HG03135 (cell line): ENCODE results near the gene TMPRSS11B.
"Not testable (repeated sequence)": the region's sequence is repeated elsewhere in the genome, so short reads cannot be mapped to it uniquely, and the experiment has no call there.

Source experiments
- ATAC-seq: cut with Tn5 transposase; IDR thresholded peaks from one replicate; pipeline ENCODE4 v1.9.1; 2021; ENCODE audit warnings: mild to moderate bottlenecking, moderate library complexity; ENCODE audit not compliant: unreplicated experiment

Gene TMPRSS11B

GRCh38 chr4:68240620-68241019, 4.9 kb downstream of the TMPRSS11B start:
- ATAC-seq: no peak

DNA sequence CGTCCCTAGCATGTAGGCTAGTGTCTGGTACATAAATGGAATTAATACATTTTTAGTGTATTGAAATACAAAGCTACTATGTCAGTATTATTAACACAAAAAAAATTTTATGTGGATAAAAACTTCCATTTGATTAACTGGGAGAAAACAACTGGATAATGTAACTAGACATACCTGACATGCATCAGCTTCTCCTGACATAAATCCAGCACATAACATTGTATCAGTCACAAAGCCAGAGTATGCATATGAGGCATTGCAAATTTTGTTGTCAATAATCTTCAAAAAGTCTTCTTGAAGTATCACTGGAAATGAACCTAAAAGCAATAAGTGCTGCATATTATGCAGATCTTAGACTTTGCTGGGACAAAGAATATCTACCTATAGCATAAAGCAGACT, 16.9 kb downstream of the TMPRSS11B start:
- ATAC-seq: no peak

GRCh38 chr4:68218044-68218443, 27.4 kb downstream of the TMPRSS11B start:
- no peak for ATAC-seq

GRCh38 chr4:68216501-68216900, 29.0 kb downstream of the TMPRSS11B start:
- no peak for ATAC-seq

DNA sequence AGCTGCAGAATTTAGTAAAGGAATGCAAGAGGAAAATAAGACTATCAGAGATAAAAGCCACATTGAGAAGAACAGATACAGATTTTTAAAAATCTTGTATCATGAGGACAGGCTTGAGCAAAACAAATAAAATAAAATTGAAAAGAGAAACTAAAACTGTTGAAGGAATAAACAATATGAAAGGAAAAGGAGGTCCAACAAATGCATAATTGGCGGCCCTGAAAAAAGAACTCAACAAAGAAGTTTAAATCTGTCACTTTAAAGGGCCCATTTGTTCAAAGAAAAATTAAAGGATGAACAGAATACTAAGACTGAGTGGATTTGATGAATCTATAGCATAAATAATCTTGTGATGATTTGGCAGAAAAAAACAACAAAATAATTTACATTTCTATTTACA, 36.5 kb downstream of the TMPRSS11B start:
- no peak for ATAC-seq

- ATAC-seq: not testable (repeated sequence)
These were observed 51.2 kb downstream of the TMPRSS11B start for GRCh38 chr4:68194305-68194704.

DNA sequence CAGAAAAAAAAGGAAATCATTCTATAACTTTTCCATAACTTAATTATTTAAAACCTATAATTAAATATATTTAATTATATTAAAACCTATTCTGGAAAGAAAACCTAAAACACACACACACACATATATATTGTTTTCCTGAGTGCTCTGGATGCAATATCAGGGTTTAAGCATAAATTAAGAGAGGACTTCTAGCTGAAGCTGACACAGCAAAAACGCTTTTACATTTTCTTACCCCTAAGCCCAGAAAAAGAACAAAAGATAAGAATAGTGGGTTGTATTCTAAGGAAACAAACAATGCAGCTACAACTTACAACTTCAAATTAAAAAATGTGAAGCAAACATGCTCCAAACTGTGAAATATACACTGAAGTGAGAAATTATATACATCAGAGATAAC, 52.3 kb downstream of the TMPRSS11B start:
- no peak for ATAC-seq

DNA sequence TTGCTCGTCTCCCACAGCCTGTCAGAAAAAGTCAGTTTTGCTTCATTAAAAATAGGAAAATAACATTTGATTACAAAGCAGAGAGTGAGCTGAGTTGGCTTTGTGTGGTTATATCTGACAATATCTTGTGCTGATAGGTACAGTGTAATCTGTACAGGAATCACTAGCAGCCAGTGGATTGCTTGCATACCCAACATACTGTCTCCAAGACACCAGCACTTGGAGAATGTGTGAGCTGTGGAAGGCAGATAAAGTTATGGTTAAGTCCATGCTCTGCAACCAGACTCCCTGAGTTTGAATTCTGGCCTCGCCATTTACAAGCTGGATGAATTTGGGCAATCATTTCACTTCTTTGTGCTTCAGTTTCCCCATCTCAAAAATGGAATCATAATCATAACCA, 58.3 kb downstream of the TMPRSS11B start:
- no peak for ATAC-seq

- ATAC-seq: no peak
These were observed 60.6 kb downstream of the TMPRSS11B start for GRCh38 chr4:68184923-68185322.

- no peak for ATAC-seq
These were observed 62.1 kb downstream of the TMPRSS11B start for GRCh38 chr4:68183417-68183816.

DNA sequence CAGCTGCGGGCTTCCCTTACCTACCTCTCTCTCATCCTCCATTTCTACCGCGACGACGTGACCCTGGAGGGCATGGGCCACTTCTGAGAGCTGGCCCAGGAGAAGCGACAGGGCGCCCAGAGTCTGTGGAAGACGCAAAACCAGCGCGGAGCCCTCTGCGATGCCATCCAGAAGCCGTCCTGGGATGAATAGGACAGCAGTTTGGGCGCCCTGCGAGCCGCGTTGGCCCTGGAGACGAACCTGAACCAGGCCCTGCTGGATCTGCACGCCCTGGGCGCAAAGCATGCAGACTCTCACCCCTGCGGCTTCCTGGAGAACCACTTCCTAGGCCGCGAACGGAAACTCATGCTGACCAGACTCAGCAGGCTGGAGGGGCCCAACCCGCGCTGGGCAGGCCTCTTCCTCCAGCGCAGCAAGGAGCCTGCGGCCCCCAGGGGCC, 63.1 kb downstream of the TMPRSS11B start:
- no peak for ATAC-seq

GRCh38 chr4:68180849-68181526, 64.5 kb downstream of the TMPRSS11B start:
- no peak for ATAC-seq

DNA sequence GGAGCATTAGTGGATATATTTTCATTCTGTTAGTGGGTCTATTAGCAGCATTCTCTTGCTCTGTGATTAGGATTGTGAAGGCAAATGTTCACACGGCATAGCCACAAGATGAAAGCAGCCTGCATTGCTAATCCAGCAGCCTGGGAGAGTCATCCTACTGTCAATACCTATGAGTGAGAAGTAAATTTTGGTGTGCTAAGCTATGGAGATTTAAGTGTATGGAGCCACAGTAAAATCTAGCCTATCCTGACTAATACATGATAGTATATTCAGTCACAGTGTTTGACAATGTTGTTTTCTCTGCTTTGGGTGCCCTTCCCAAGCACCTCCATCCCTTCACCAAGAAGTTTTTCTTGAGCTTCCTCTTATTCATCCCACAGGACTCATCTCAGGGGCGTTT, 68.6 kb downstream of the TMPRSS11B start:
- ATAC-seq: no peak
